Right kidney (tissue), 9 donors: ENCODE data around the gene ZNF728.
"Not testable (repeated sequence)": the region's sequence is repeated elsewhere in the genome, so short reads cannot be mapped to it uniquely, and the experiment has no call there.

Source experiments
- DNase-seq: peaks from one replicate; pipeline ENCODE4 v3.0.0-alpha.2; 2016
- long read RNA-seq, 8 donors: transcript quantifications; one replicate each; lab custom pipeline, GENCODE V29; 2026

Gene ZNF728
- long read RNA-seq, donor 1 = 0 reads
- long read RNA-seq, donor 2 = 0 reads
- long read RNA-seq, donor 3 = 0 reads
- long read RNA-seq, donor 4 = 0 reads
- long read RNA-seq, donor 5, partial matches to known transcripts = 9 of 9 reads
- long read RNA-seq, donor 5, other reads (novel, unspliced or antisense) = 0 of 9 reads
- long read RNA-seq, donor 6 = 0 reads
- long read RNA-seq, donor 7 = 0 reads
- long read RNA-seq, donor 8 = 0 reads

GRCh38 chr19:23002690-23003422 lies at the start of gene ZNF728:
ZNF728 (minus strand) TSS chr19:23003176; CDS start chr19:23003030, 146 bp downstream.
- peak; percentile 2 for DNase-seq

GRCh38 chr19:23052349-23052748 lies 49.4 kb upstream of the ZNF728 start:
- no peak for DNase-seq

- no peak for DNase-seq
Observed at GRCh38 chr19:23049256-23049655, 46.3 kb upstream of the ZNF728 start.

GRCh38 chr19:23046743-23047142 lies 43.8 kb upstream of the ZNF728 start:
- no peak for DNase-seq

- no peak for DNase-seq
Observed at GRCh38 chr19:23033721-23034120, 30.7 kb upstream of the ZNF728 start.

GRCh38 chr19:23015660-23016059 lies 12.7 kb upstream of the ZNF728 start:
- DNase-seq = no peak

GRCh38 chr19:22994957-22995356 lies 8.0 kb downstream of the ZNF728 start:
- not testable (repeated sequence) for DNase-seq

- DNase-seq = no peak
Observed at GRCh38 chr19:22976248-22976647, 26.7 kb downstream of the ZNF728 start.

GRCh38 chr19:22975546-22976136 lies 27.3 kb downstream of the ZNF728 start:
- not testable (repeated sequence) for DNase-seq

- DNase-seq = no peak
Observed at GRCh38 chr19:22945560-22945959, 57.4 kb downstream of the ZNF728 start.

- no peak for DNase-seq
Observed at GRCh38 chr19:22935151-22935550, 67.8 kb downstream of the ZNF728 start.

- DNase-seq = not testable (repeated sequence)
Observed at GRCh38 chr19:22927576-22927975, 75.4 kb downstream of the ZNF728 start.

GRCh38 chr19:22925181-22925580 lies 77.8 kb downstream of the ZNF728 start:
- not testable (repeated sequence) for DNase-seq
